Measurements from ENCODE around the gene PCA3. TPM values are rescaled to one million over a fixed set of nuclear protein-coding genes. Genes with fewer than 3 reads are reported as not detected.
A peak's percentile ranks its signal among the peaks of the same experiment; 100 is the strongest.

Gene PCA3
- total and polyA plus RNA-seq, 3 donors from 2014 or later = 0.37 to 0.39 TPM; not detected in 1

- no peaks in the 10 kb centered on the region for H3K27me3 ChIP-seq
- H3K4me1 ChIP-seq = no peaks in the 10 kb centered on the region
- no peak for DNase-seq
- H3K36me3 ChIP-seq (ENCODE audit: low read depth, missing control alignments) = no peaks in the 10 kb centered on the region
- H3K4me3 ChIP-seq = no peak overlapping the region
- no peaks in the 10 kb centered on the region for H3K9me3 ChIP-seq
- WGBS, 2 donors = 62 to 71% methylated on average over 3 of the region's 3 CpGs
- no peak for TF ChIP-seq CTCF (IDR thresholded peaks at IDR 0.05)
- TF ChIP-seq POLR2A (IDR thresholded peaks at IDR 0.05) = no peak
- no peak overlapping the region for H3K27ac ChIP-seq
- intact Hi-C loops (cut with DNase I; ENCODE audit: low total_unique reads) = no loop called here
Observed at GRCh38 chr9:76720245-76720644, 44.0 kb upstream of the PCA3 start.

GRCh38 chr9:76725011-76725546 lies 39.2 kb upstream of the PCA3 start:
- intact Hi-C loops (cut with DNase I; ENCODE audit: low total_unique reads) = no loop called here
- Histone ChIP-seq H3K4me1 (no peaks in the 10 kb centered on the region), H3K36me3 (ENCODE audit: low read depth, missing control alignments) (no peaks in the 10 kb centered on the region), H3K9me3 (no peaks in the 10 kb centered on the region), H3K27me3 (no peaks in the 10 kb centered on the region), H3K4me3 (no peak overlapping the region), H3K27ac (no peak overlapping the region)
- WGBS, 2 donors = 60 to 68% methylated on average over 4 of the region's 4 CpGs
- no peak for TF ChIP-seq CTCF (IDR thresholded peaks at IDR 0.05)
- TF ChIP-seq POLR2A (IDR thresholded peaks at IDR 0.05) = no peak
- no peak for DNase-seq

- 46 to 74% methylated on average over 5 to 6 of the region's 6 CpGs for WGBS, 2 donors
- DNase-seq = no peak
- H3K9me3 ChIP-seq = no peaks in the 10 kb centered on the region
- H3K36me3 ChIP-seq (ENCODE audit: low read depth, missing control alignments) = no peaks in the 10 kb centered on the region
- no peaks in the 10 kb centered on the region for H3K27me3 ChIP-seq
- intact Hi-C loops (cut with DNase I; ENCODE audit: low total_unique reads) = no loop called here
- no peak for TF ChIP-seq CTCF (IDR thresholded peaks at IDR 0.05)
- no peak for TF ChIP-seq POLR2A (IDR thresholded peaks at IDR 0.05)
- H3K4me3 ChIP-seq = no peak overlapping the region
- H3K4me1 ChIP-seq = no peaks in the 10 kb centered on the region
- no peak overlapping the region for H3K27ac ChIP-seq
Observed at GRCh38 chr9:76725885-76726284, 38.4 kb upstream of the PCA3 start.

- Histone ChIP-seq H3K4me1 (no peaks in the 10 kb centered on the region), H3K27ac (no peak overlapping the region), H3K9me3 (no peaks in the 10 kb centered on the region), H3K36me3 (ENCODE audit: low read depth, missing control alignments) (no peaks in the 10 kb centered on the region), H3K4me3 (no peak overlapping the region), H3K27me3 (no peaks in the 10 kb centered on the region)
- TF ChIP-seq POLR2A (IDR thresholded peaks at IDR 0.05) = no peak
- no peak for TF ChIP-seq CTCF (IDR thresholded peaks at IDR 0.05)
- DNase-seq = no peak
- WGBS, 2 donors = 91% methylated on average over 3 of the region's 3 CpGs
- intact Hi-C loops (cut with DNase I; ENCODE audit: low total_unique reads) = no loop called here
Observed at GRCh38 chr9:76729116-76729515, 35.1 kb upstream of the PCA3 start.

- 87 to 91% methylated on average over 8 of the region's 8 CpGs for WGBS, 2 donors
- Histone ChIP-seq H3K36me3 (ENCODE audit: low read depth, missing control alignments) (no peaks in the 10 kb centered on the region), H3K27ac (no peak overlapping the region), H3K27me3 (no peaks in the 10 kb centered on the region), H3K9me3 (no peaks in the 10 kb centered on the region), H3K4me1 (no peaks in the 10 kb centered on the region), H3K4me3 (no peak overlapping the region)
- no peak for TF ChIP-seq CTCF (IDR thresholded peaks at IDR 0.05)
- peak; percentile 13 for TF ChIP-seq POLR2A (IDR thresholded peaks at IDR 0.05)
- DNase-seq = no peak
- intact Hi-C loops (cut with DNase I; ENCODE audit: low total_unique reads) = no loop called here
Observed at GRCh38 chr9:76729980-76730737, 34.1 kb upstream of the PCA3 start.
